Transverse colon (tissue), 4 donors: ENCODE results near the gene TNK2. TPM values are rescaled to one million over a fixed set of nuclear protein-coding genes. Genes with fewer than 3 reads are reported as not detected.

Experiments used
- DNase-seq: peaks from one replicate; pipeline ENCODE4 v3.0.0-alpha.2; 2019
- H3K27ac ChIP-seq, 4 donors: fragments of 200-600 bp; sonication (generic); 2 replicates each; pipeline ENCODE4 v1.5.1; 2016 to 2018; ENCODE audit warnings: inconsistent platforms in 4 of 4
- H3K27me3 ChIP-seq: fragments of 200-600 bp; sonication (generic); 2 replicates; pipeline ENCODE4 v1.5.1; 2017; ENCODE audit warnings: inconsistent platforms
- H3K36me3 ChIP-seq, 4 donors: fragments of 200-600 bp; sonication (generic); 2 replicates each; pipeline ENCODE4 v1.5.1; 2017 to 2019; ENCODE audit warnings: inconsistent platforms in 4 of 4
- H3K4me1 ChIP-seq, 4 donors: fragments of 200-600 bp; sonication (generic); 2 replicates each; pipeline ENCODE4 v1.5.1; 2017 to 2020; ENCODE audit warnings: inconsistent platforms in 4 of 4
- H3K4me3 ChIP-seq, 4 donors: fragments of 200-600 bp; sonication (generic); 1 replicate in 1 of 4; 2 replicates in 3 of 4; pipeline versions ENCODE4 v1.5.1 to v1.6.1; 2017 to 2019; ENCODE audit warnings: inconsistent platforms in 4 of 4
- H3K9me3 ChIP-seq, 2 donors: fragments of 200-600 bp; sonication (generic); 2 replicates each; pipeline ENCODE4 v1.5.1; 2017 to 2019; ENCODE audit warnings: inconsistent platforms in 2 of 2
- CTCF ChIP-seq, 5 experiments: fragments of 200-600 bp in 3 of 5; fragments of 450-650 bp in 2 of 5; sonication (generic) in 3 of 5; IDR thresholded peaks; 1 replicate in 2 of 5; 2 replicates in 3 of 5; pipeline ENCODE4 v1.5.1; 2016 to 2017; ENCODE audit warnings: antibody characterized with exemption in 5 of 5, inconsistent platforms in 3 of 5, mild to moderate bottlenecking in 2 of 5, moderate library complexity in 1 of 5
- EP300 ChIP-seq: sonication (generic); formaldehyde crosslinking; IDR thresholded peaks from one replicate; pipeline ENCODE4 v1.6.1; 2017; ENCODE audit warnings: antibody characterized with exemption, low read depth
- POLR2A ChIP-seq: fragments of 450-650 bp; IDR thresholded peaks from one replicate; pipeline ENCODE4 v1.6.1; 2016; ENCODE audit warnings: antibody characterized with exemption, mild to moderate bottlenecking, moderate library complexity
- POLR2AphosphoS5 ChIP-seq, 3 donors: sonication (generic); formaldehyde crosslinking; IDR thresholded peaks; one replicate each; pipeline ENCODE4 v1.6.1; 2016; ENCODE audit warnings: antibody characterized with exemption in 3 of 3
- WGBS, 2 donors: methylation state at CpG; one replicate each; pipeline ENCODE4 v1.1.5; 2018; ENCODE audit warnings: low coverage in 1 of 2; 5-methylcytosine and 5-hydroxymethylcytosine counted together
- in situ Hi-C, 4 donors: fragments of 200-750 bp; cut with MboI; loops; one replicate each; pipeline versions ENCODE4 v1.15.0 to v1.15.1; 2017; ENCODE audit warnings: low sequenced_read_pairs in 3 of 4, low pct_ligation_motif_present in 1 of 4, low pct_unique_long_range_greater_than_20kb in 1 of 4
- intact Hi-C: fragments of 100-400 bp; cut with DNase I; formaldehyde crosslinking; loops from one replicate; pipeline ENCODE4 v1.15.1; 2023; ENCODE audit warnings: low total_unique reads
- total RNA-seq, 4 donors: library from RNA; depleted of rRNA; stranded (reverse); fragments of >200 nt; gene quantifications; one replicate each; pipeline ENCODE4 v1.1.0, GENCODE V29; 2016

Gene TNK2
- total RNA-seq, 4 donors from 2014 or later = 19.1 to 74.1 (median 21.3) TPM

DNA sequence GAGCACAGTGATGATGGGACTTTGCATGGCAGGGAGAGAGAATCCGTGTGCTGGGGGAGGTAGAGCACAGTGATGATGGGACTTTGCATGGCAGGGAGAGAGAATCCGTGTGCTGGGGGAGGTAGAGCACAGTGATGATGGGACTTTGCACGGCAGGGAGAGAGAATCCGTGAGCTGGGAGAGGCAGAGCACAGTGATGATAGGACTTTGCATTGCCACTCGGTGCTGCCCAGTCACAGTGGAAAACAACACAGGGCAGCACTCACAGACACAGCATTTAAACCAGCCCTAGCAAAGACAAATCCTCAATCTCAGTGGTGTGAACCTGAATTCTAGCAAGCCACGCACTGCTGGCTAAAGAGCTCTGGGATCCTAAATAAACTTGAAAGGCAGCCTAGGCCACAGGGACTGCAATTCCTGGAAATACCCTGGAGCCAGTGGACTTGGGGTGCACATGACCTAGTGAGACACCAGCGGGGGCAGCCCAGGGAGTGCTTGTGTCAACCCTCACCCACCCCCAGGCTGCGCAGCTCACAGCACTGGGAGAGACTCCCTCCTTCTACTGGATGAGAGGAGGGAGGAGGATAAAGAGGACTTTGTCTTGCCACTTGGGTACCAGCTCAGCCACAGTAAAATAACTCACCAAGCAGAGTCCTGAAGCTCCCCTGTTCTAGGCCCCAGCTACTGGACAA is 23.4 kb upstream of the TNK2 start:
- in situ Hi-C loops (no loop called here), intact Hi-C loops (no loop called here)
- 68 to 83% methylated on average over 5 to 8 of the region's 8 CpGs for WGBS, 2 donors
- Histone ChIP-seq H3K4me1 (peaks cover 0 to 13% (median 4%) of the 10 kb centered on the region in 4 donors), H3K27ac (no peak overlapping the region), H3K36me3 (no peaks in the 10 kb centered on the region), H3K27me3 (no peaks in the 10 kb centered on the region), H3K9me3 (no peaks in the 10 kb centered on the region), H3K4me3 (no peak overlapping the region)
- no peak for DNase-seq
- TF ChIP-seq POLR2AphosphoS5 (IDR thresholded peaks at IDR 0.05) = no peak
- TF ChIP-seq EP300 = no peak
- TF ChIP-seq CTCF (IDR thresholded peaks at IDR 0.05) = no peak
- TF ChIP-seq POLR2A = no peak

DNA sequence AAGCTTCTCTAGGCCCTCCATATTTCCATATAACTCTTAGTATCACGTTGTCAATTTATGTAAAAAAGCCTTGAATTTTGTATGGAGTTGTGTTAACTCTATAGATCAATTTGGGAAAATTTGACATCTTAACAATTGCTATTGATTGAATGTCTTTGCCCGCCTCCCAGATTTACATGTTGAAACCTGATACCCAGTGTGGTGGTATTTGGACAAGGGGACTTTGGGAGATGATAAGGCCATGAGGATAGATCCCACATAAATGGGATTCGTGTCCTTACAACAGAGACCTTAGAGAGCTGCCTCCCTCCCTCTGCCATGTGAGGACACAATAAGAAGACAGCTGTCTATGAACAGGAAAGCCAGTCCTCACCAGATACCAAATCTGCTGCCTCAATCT is 21.1 kb upstream of the TNK2 start:
- WGBS, 2 donors = 61 to 77% methylated on average over 3 of the region's 3 CpGs
- Histone ChIP-seq H3K27ac (no peak overlapping the region), H3K9me3 (no peaks in the 10 kb centered on the region), H3K4me3 (no peak overlapping the region), H3K4me1 (peaks cover 0 to 13% (median 4%) of the 10 kb centered on the region in 4 donors), H3K27me3 (no peaks in the 10 kb centered on the region), H3K36me3 (no peaks in the 10 kb centered on the region)
- DNase-seq = no peak
- intact Hi-C loops (no loop called here), in situ Hi-C loops (no loop called here)
- no peak for TF ChIP-seq POLR2AphosphoS5 (IDR thresholded peaks at IDR 0.05)
- no peak for TF ChIP-seq EP300

DNA sequence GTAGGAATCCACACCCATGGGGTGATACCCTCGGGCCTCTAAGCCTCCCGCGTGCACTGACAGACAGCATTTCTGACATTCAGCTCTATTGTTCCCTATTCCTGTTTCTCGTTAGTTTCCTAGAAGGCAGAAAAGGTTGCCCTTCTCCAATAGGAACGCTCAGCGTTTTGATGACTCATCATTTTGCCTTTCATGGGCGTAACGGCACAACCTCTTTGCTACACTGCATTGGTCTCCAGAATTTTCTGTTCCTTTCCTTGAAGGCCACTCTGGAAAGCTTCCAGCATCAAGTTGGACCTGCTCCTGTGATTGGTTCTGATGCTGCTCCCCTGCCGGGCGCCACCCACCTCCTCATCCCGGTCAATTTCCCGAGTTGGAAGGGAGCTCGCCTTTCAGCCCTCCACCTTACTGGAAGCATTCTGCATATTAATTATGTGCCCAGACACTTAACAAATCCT is 13.0 kb upstream of the TNK2 start:
- 61 to 87% methylated on average over 6 to 13 of the region's 13 CpGs for WGBS, 2 donors
- H3K27me3 ChIP-seq = no peaks in the 10 kb centered on the region
- H3K36me3 ChIP-seq = no peaks in the 10 kb centered on the region
- in situ Hi-C loops (no loop called here), intact Hi-C loops (no loop called here)
- H3K9me3 ChIP-seq = no peaks in the 10 kb centered on the region
- no peak for DNase-seq
- no peaks in the 10 kb centered on the region for H3K4me1 ChIP-seq
- no peak overlapping the region for H3K4me3 ChIP-seq
- H3K27ac ChIP-seq = no peak overlapping the region
- TF ChIP-seq POLR2A (no peak), EP300 (no peak), POLR2AphosphoS5 (IDR thresholded peaks at IDR 0.05) (no peak), CTCF (IDR thresholded peaks at IDR 0.05) (no peak)

DNA sequence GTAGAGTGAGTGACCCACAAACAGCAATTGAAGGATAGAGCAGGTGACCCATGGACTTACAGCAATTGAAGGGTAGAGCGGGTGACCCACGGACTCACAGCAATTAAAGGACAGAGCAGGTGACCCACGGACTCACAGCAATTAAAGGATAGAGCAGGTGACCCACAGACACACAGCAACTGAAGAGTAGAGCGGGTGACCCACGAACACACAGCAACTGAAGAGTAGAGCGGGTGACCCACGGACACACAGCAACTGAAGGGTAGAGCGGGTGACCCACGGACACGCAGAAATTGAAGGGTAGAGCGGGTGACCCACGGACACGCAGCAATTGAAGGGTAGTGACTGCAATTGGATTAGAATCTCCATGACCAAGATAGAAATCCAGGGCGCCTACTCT is 9.8 kb upstream of the TNK2 start:
- Histone ChIP-seq H3K9me3 (no peaks in the 10 kb centered on the region), H3K27ac (no peak overlapping the region), H3K4me1 (peaks cover 0 to 8% (median 7%) of the 10 kb centered on the region in 4 donors), H3K36me3 (no peaks in the 10 kb centered on the region), H3K27me3 (no peaks in the 10 kb centered on the region), H3K4me3 (no peak overlapping the region)
- in situ Hi-C loops = loop anchor here in 1 of 4 donors (10.0 kb wide), 1 partner anchor 53 kb away; no protein-coding TSS in a partner anchor
- no peak for DNase-seq
- WGBS, 2 donors = 76 to 90% methylated on average over 11 to 14 of the region's 14 CpGs
- intact Hi-C loops = no loop called here
- TF ChIP-seq EP300 = no peak
- no peak for TF ChIP-seq CTCF (IDR thresholded peaks at IDR 0.05)
- no peak for TF ChIP-seq POLR2A
- TF ChIP-seq POLR2AphosphoS5 (IDR thresholded peaks at IDR 0.05) = no peak
